GM21619 (cell line): ENCODE data around the gene IGFN1.
"Not testable (repeated sequence)": the region's sequence is repeated elsewhere in the genome, so short reads cannot be mapped to it uniquely, and the experiment has no call there.

Source experiments
- ATAC-seq: cut with Tn5 transposase; IDR thresholded peaks from one replicate; pipeline ENCODE4 v1.9.1; 2021; ENCODE audit not compliant: unreplicated experiment

IGFN1 gene

DNA sequence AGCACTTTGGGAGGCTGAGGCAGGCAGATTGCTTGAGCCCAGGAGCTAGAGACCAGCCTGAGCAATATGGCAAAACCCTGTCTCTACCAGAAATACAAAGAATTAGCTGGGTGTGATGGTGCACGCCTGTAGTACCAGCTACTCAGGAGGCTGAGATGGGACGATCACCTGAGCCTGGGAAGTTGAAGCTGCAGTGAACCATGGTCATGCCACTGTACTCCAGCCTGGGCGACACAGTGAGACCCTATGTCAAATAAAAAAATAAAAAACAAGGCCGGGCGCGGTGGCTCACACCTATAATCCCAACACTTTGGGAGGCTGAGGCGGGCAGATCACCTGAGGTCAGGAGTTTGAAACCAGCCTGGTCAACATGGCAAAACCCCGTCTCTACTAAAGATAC, 27.6 kb upstream of the IGFN1 start:
- ATAC-seq, result not testable (repeated sequence)

DNA sequence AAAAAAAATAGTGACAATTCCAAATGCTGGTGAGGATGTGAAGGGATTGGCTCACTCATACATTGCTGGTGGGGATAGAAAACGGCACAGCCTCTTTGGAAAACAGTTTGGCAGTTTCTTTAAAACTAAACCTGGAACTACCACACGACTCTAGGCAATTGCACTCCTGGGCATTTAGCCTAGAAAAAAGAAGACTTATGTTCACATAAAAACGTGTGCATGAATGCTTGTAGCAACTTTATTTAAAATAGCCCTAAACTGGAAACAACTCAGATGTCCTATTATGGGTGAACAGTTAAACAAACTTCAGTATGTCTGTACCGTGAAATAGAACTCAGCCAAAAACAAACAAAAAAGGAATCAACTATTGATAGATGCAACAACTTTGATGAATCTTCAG, 26.9 kb upstream of the IGFN1 start:
- no peak for ATAC-seq

DNA sequence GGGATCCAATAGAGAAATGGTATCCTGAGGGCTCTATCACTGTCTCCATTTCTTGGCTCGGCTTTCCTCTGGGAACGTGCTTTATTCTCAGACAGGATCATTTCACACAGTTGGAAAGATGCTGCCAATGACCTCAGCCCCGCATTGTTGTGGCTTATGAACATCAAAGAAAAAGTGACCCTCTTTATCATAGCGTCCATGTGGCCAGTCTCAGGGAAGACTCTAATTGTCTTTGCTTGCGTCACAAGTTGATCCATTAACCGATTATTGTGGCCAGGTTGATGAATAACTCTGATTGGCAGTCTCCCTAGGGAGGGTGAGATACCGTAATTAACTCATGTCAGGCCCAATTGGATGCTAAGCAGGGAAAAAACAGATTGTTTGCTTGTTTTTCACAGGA, 26.0 kb upstream of the IGFN1 start:
- no peak for ATAC-seq

DNA sequence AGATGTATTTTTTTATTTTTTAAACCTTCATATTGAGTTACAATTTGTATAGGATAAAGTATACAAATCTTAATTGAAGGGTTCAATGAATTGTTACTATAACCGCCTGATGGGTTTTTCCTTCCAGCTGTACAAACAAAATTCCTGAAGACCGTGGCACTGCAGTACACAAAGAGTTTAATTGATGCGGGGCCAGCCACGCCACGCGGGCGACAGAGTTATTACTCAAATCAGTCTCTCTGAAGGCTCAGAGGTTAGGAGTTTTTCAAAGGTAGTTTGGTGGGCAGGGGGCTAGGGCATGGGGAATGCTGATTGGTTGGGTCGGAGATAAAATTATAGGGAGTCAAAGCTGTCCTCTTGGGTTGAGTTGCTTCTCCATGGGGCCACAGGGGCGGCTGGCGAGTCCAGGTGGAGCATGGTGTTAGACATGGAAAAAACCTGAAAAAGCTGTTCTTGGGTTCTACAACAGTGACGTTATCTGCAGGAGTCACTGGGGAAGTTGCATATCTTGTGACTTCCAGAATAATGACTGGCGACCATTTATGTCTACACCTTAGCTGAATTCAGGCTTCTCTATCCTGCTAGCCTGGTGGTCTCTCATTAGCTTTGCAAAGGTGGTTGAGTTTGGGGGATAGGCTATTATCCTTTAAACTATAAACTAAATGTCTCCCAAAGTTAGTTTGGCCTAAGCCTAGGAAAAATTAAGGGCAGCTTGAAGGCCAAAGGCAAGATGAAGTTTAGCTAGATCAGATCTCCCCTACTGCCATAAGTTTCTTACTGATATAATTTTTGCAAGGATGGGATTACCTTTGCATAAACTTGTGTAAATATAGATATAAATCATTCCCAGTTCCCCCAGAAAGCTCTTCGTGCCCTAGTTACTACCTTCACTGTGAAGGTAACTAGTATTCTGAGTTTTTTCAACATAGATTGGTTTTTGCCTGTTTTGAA, 23.3 kb upstream of the IGFN1 start:
- ATAC-seq, result no peak

DNA sequence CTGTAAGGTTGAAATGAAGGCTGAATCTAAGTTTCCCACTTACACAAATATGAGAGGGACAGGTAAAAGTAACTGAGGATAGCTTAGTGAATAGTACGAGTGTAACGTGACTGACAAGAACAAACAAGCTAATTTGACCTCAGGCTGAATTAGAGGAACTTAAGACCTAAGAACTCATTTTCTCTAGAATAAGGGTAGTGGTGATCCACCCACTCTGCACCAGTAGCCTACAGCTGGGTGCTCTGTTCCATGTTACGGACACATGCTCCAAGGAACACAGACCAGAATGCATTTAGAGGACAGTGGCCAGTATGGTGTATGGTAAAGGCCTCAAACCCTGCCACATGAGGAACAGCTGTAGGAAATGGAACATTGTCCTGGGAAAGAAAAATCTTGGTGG, 21.4 kb upstream of the IGFN1 start:
- ATAC-seq, result no peak

DNA sequence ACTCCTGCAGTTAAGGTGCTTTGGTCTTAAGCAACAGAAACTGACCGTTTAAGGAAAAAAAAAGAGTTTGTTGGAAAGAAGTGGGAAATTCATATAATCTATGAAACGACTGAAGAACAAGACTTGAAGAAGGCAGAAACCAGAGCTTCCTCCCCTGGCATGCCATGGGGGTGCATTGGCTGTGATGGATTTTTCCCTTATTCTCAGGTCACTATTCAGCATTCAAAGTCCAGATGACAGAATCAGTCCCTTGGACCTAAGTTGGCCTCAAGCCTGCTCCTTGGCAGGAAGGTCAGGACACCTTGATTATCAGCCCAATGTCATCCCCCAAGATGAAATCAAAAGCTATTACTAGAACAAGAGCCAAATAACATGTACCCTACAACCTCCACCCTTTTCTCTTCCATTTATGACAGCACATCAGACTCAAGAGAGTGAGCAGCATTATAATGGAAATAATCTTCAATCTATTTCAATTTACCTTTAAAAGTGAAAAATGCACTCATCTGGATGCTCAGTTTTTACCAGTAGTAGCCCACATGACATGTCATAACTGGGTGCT, 20.6 kb upstream of the IGFN1 start:
- ATAC-seq, result no peak

DNA sequence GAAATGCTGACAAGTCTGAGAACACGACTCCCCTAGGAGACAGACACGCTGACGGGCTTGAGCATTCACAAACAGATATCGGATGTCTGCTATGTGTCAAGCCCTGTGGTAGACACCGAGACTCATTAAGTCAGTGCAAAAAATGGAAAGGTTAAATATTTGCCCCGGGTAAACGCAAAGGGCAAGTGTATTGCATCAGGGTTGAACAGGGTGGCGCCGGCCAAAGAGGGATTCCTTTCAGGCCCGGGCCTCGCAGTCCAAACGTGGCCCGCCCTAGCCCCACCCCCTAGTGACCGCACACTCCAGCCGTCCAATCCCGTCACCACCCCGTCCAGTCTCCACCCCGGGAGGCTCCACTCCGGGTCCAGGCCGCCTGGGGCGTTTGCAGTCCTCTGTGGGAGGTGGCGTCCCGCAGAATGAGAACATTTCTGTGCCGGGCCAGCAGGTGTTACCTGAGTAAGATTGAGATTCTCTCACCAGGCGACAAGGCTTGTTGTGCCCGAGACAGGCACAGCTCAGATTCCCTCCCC, 20.0 kb upstream of the IGFN1 start:
- peak; percentile 93 for ATAC-seq

DNA sequence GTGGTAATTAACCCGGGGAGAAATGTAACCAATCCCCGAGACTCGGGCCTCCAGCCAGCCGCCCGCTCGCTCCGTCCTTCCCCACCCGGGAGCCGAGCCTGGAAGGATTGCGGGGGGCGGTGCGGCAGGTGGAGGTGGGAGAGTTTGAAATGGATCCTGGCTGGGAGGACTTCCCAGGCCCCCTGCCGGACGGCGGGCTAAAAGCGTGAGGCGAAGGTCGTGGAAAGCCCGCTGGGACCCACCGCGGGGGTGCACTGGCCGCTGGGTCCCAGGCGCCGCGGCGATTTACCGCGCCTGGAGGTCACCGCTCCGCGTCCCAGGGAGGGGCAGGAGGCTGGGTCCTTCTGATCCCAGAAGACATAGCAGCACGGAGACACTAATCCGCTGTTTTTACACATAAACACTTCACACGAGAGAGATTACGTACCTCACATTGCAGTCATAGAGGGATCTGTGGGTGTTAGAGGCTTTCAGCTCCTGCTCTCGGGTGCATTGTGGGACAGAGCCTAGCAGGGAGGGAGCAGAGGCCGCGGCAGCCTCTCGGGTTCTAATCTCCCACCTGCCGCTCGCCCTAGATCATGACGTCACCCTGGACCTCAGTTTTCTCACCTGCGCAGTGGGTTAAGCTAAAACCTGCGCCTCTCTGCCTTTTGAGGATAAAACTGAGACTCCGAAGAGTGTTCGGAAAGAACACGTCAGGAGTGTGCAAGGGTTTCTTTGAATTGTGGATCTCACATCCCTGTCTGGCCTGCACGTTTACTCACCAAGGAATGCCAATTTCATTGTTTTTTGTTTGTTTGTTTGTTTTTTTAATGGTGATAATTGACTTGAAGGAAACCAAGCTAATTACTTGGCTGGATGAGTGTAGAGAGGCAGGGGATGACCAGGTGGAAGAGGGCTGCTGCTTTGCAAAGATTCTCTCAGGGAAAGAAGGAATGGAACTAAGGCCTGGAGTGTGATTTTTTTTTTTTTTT, 19.3 kb upstream of the IGFN1 start:
- peak; percentile 29 for ATAC-seq

DNA sequence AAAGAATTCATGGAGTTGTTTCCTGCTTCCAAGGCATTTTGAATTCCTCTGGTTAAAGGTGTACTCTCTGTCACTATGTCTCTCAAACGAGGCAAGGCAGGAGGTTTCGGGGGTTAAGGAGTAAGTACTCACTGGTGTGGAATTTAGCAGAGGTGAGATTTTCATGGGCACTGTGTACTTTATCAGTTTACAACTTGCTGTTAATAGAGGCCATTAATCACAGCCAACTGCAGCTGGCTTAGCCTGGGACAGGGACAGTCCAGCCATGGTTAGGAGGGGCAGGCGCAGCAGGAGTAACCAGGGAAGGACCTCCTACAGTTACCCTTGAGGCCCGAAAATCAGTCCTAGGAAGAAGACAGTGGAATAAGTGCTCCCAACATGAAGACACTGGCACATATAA, 18.3 kb upstream of the IGFN1 start:
- no peak for ATAC-seq

DNA sequence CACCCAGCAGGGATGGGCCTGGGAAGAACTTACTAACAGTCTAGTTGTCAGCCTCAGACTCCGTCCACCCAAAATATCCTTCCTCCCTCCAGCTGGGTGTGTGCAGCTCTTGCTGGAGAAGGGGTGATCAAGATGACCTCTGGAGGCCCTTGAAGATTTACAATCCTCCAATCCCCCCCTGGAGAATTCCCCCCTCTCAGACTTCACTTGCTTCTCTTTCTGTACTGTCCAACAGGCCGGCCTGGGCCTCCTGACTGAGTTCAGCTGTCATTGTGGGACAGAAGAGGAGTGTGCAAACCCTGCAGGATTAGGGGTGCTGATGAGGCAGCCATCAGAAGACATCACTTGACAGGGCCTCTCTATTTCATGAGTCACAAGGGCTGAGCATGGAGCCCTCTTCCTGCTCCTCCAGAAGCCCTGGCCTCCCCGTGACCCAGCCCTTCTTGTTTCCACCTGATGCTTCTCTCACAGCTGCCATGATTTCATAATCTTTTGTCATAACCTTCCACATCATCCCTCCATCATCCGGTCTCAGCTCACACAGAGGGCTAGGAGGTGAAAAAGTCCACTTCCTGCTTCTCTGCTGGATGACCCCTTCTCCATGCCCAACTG, 17.5 kb upstream of the IGFN1 start:
- no peak for ATAC-seq

DNA sequence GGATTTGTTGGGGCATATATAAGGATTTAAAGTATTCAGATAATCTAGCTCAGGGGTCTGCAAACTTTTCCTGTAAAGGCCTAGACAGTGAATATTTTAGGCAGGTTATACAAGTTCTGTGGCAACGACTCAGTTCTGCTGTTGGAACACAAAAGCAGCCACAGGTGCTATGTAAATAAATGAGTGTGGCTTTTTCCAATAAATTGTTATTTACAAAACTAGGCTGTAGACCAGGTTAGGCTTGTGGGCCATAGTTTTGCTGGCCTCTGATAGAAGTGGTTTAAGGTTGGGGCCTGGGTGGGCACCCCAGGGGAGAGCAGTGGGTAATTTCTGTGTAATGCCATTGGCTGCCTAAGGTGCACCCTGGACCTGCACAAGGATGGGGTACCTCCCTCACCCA, 16.9 kb upstream of the IGFN1 start:
- no peak for ATAC-seq

DNA sequence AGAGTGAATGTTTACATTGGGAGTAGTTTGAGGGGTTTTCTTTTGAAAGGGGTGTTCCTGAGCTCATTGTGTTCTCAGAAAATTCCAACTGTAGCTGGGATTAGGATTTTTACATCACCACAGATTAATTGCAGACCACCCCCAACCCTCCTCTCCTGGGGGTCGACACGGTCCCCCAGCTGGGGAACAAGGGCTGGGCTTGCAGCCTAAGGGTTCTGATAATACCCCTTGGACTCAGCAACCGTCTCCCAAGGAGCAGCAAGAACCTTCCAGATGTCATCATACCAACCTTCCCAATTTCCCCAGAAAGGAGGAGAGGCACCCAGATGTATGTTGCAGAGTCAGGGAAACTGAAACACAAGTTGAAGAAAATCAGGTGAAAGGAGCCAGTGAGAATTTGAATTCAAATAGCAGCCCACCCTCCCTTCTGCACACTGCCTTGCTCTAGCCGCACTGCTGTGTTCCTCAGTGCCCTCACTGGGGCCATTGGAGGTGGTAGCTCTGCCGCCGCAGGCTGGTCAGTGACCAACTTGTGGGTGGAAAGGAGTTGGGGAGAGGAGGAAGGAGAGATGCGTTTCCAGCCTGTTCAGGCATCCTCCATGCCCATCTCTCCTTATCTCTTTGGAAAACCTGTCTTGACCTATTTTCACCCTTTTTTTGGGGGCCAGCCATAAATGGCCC, 14.7 kb upstream of the IGFN1 start:
- ATAC-seq, result no peak

DNA sequence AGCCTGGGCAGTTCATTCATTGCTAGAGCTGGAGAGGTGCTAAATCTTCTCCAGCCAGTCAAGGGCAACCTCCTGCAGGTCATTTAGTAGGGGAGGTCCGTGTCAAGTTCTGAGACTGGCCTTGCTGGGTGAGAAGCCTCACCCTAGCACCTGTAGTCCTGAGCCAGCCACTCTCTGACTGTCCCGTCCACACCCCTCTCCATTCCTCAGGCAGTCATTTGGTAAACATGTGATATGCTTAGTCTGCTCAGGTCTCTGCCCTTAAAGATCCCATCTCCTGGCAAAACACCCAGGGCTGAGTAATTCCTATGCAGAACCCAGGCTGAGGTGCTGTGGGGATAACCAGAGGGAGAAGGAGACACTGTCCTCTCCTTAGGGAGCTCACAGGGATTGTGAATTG, 13.7 kb upstream of the IGFN1 start:
- no peak for ATAC-seq

DNA sequence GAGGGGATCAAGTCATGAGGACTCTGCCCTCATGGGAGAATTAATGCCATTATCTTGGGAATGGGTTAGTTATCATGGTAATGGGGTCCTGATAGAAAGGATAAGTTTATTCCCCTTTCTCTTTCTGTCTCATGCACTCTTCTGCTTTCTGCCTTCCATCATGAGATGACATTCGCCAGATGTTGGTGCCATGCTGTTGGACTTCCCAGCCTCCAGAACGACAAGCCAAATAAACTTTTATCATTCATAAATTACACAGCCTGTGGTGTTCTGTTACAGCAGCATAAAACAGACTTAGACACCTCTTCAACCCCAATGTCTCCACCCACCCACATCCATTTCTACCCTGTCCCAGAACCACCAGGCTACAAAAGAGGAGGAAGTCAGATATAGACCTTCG, 11.9 kb upstream of the IGFN1 start:
- no peak for ATAC-seq

DNA sequence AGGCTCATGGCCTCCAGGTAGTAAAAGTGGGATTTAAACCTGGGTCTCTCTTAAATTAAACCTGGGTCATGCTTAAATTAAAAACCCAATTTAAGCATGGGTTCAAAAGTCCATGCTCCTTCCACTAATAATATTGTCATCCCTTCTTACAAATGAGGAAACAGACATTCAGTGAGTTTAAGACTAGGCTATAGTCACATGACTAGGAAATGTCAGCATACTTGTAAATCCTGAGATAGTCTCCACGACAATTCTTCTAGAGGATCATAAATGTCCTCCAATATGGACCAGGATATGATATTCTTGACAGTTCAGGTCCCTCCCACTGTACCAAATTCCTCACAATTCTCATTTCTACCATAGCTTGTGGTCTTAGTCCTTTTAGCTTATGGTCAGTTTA, 10.5 kb upstream of the IGFN1 start:
- ATAC-seq, result no peak

DNA sequence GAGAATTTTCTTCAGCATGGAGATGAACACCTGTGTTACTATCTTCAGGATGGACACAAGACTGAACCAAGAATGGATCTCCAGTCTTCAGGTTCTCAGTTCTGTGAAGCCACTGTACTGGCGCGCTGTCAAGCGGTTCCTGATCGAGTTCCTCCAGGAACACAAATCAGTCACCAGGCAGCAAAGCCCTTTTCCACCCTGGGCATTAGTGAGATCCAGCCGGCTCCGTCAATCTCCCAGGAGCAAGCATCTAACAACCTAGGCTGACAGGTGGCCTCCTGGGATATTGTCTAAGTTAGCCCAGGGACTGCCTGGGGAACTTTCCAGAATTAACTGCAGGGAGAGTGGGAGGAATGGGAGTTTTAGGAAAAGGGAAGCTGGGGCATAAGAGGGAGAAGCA, 9.7 kb upstream of the IGFN1 start:
- ATAC-seq, result no peak

DNA sequence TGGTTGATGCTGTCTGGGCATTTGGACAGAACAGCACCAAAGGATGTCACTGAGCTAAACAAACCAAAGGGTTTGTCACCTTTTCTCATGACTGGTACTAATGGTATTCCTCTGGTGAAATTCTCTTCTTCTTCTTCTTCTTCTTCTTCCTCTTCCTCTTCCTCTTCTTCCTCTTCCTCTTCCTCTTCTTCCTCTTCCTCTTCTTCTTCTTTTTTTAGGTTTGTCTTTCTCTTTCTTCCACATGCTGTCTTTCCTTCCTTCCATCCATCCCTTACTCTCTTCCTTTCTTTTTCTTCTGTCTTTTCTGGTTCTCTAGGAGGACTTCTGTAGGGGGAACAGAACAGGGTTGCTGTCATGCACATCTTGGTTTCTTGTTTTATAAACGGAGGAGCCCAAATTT, 9.3 kb upstream of the IGFN1 start:
- ATAC-seq, result no peak

DNA sequence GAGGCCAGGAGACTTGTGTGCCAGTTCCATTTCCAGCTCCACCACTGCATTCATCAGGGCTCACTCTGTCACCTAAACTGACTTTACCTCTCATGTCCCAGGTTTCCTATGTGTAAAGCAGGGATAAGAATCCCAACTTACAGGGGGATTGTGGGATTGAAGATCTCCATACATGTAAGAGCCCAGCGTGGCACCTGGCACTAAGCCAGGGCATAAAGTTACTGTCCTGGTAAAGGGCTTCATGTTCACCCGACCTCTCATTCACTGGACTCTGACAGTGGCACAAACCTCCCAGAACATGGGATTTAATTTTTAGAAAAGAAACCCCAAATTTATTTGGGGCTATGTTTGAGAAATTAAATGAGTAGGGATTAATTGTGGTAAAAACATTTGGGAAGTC, 8.9 kb upstream of the IGFN1 start:
- no peak for ATAC-seq

DNA sequence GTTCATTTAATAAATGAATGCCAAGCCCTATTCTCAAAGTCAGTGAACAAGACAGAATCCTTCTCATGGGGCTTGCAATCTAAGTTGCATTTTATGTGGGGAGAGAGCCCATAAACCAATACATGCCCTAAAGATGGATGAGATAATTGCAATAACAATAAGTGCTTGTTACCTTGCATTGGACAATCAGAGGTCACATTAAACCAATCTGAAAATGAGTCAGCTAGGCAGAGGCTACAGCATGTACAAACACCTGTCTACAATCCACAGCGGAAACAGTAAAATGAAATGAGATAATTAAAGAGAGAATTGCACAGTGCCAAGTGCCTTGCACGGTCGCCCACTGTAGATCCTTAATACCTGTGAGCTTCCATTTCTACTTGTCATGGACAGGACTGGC, 7.4 kb upstream of the IGFN1 start:
- no peak for ATAC-seq

DNA sequence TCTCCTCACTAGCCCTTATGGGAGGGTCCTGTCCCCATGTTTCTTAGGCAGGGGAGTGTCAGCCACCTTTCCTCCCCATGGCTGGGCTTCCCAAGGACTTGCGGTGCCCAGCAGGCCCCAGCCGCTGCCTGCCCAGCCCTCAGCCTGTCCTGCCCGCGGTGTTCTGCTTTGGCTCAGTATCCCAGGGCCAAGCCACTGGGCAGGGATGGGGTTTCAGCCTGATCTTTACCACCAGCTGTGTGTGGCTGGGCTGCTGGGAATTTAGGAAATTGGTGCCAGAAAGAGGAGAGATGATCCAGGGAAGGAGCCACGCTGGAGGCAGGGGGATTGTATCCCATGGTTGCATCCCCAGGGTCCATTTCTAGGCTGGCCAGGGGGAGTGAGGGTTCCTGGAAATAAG, 6.9 kb upstream of the IGFN1 start:
- no peak for ATAC-seq
